ENCODE data around the gene GRAP.

GRCh38 chr17:18997650-18998196, 49.0 kb downstream of the GRAP start:
- TF ChIP-seq PHF8 (IDR thresholded peaks at IDR 0.05; ENCODE audit: borderline replicate concordance, low read depth) (no peak), CHD4 (IDR thresholded peaks at IDR 0.05; ENCODE audit: borderline replicate concordance) (no peak), RAD21 (conservative IDR thresholded peaks at IDR 0.05 in 1 of 2, IDR thresholded peaks at IDR 0.05 in 1 of 2) (no peak), CTCF (IDR thresholded peaks at IDR 0.05) (no peak)
